H1 (cell line): ENCODE data around the gene SWI5. TPM values are rescaled to one million over a fixed set of nuclear protein-coding genes. Genes with fewer than 3 reads are reported as not detected.

Experiments
- SP2 ChIP-seq: IDR thresholded peaks from 2 replicates; pipeline ENCODE4 v1.6.1; 2012; ENCODE audit warnings: mild to moderate bottlenecking, low read length, inconsistent platforms
- polyA plus RNA-seq, 7 experiments: library from polyadenylated mRNA; depleted of rRNA in 3 of 7; stranded (reverse) in 5 of 7; unstranded in 2 of 7; fragments of >200 nt in 5 of 7; fragments of 200-250 nt in 2 of 7; gene quantifications; 1 replicate in 5 of 7; 2 replicates in 1 of 7; 4 replicates in 1 of 7; pipeline versions ENCODE4 v1.2.1 to v1.2.3, GENCODE V29; 2011 to 2013; ENCODE audit warnings: missing spikeins in 2 of 7, mixed read lengths in 2 of 7
- total RNA-seq: library from RNA; stranded (reverse); fragmentation: NEBNext Ultra II Directional; extraction: Animal tissue kit (Norgen Biotek cat#: 25700); gene quantifications from 2 replicates; pipeline ENCODE4 v1.2.1, GENCODE V29; 2021
- TF ChIP-seq, protein P1 (sequence below): fragments of 300-600 bp; sonication (generic); IDR thresholded peaks from 2 replicates; pipeline ENCODE4 v1.7.1; 2012; ENCODE audit warnings: low read length, moderate library complexity, mild to moderate bottlenecking, inconsistent platforms; ENCODE audit not compliant: insufficient replicate concordance

Gene SWI5
- total and polyA plus RNA-seq, 2 of the 8 experiments (the other 6 are each of a cell fraction or from before 2014, with no cell fraction given), result 29.0 to 59.5 TPM

GRCh38 chr9:128260340-128260739 lies 15.7 kb upstream of the SWI5 start (continued):
- no peak for TF ChIP-seq SP2
- TF ChIP-seq, protein P1, sequence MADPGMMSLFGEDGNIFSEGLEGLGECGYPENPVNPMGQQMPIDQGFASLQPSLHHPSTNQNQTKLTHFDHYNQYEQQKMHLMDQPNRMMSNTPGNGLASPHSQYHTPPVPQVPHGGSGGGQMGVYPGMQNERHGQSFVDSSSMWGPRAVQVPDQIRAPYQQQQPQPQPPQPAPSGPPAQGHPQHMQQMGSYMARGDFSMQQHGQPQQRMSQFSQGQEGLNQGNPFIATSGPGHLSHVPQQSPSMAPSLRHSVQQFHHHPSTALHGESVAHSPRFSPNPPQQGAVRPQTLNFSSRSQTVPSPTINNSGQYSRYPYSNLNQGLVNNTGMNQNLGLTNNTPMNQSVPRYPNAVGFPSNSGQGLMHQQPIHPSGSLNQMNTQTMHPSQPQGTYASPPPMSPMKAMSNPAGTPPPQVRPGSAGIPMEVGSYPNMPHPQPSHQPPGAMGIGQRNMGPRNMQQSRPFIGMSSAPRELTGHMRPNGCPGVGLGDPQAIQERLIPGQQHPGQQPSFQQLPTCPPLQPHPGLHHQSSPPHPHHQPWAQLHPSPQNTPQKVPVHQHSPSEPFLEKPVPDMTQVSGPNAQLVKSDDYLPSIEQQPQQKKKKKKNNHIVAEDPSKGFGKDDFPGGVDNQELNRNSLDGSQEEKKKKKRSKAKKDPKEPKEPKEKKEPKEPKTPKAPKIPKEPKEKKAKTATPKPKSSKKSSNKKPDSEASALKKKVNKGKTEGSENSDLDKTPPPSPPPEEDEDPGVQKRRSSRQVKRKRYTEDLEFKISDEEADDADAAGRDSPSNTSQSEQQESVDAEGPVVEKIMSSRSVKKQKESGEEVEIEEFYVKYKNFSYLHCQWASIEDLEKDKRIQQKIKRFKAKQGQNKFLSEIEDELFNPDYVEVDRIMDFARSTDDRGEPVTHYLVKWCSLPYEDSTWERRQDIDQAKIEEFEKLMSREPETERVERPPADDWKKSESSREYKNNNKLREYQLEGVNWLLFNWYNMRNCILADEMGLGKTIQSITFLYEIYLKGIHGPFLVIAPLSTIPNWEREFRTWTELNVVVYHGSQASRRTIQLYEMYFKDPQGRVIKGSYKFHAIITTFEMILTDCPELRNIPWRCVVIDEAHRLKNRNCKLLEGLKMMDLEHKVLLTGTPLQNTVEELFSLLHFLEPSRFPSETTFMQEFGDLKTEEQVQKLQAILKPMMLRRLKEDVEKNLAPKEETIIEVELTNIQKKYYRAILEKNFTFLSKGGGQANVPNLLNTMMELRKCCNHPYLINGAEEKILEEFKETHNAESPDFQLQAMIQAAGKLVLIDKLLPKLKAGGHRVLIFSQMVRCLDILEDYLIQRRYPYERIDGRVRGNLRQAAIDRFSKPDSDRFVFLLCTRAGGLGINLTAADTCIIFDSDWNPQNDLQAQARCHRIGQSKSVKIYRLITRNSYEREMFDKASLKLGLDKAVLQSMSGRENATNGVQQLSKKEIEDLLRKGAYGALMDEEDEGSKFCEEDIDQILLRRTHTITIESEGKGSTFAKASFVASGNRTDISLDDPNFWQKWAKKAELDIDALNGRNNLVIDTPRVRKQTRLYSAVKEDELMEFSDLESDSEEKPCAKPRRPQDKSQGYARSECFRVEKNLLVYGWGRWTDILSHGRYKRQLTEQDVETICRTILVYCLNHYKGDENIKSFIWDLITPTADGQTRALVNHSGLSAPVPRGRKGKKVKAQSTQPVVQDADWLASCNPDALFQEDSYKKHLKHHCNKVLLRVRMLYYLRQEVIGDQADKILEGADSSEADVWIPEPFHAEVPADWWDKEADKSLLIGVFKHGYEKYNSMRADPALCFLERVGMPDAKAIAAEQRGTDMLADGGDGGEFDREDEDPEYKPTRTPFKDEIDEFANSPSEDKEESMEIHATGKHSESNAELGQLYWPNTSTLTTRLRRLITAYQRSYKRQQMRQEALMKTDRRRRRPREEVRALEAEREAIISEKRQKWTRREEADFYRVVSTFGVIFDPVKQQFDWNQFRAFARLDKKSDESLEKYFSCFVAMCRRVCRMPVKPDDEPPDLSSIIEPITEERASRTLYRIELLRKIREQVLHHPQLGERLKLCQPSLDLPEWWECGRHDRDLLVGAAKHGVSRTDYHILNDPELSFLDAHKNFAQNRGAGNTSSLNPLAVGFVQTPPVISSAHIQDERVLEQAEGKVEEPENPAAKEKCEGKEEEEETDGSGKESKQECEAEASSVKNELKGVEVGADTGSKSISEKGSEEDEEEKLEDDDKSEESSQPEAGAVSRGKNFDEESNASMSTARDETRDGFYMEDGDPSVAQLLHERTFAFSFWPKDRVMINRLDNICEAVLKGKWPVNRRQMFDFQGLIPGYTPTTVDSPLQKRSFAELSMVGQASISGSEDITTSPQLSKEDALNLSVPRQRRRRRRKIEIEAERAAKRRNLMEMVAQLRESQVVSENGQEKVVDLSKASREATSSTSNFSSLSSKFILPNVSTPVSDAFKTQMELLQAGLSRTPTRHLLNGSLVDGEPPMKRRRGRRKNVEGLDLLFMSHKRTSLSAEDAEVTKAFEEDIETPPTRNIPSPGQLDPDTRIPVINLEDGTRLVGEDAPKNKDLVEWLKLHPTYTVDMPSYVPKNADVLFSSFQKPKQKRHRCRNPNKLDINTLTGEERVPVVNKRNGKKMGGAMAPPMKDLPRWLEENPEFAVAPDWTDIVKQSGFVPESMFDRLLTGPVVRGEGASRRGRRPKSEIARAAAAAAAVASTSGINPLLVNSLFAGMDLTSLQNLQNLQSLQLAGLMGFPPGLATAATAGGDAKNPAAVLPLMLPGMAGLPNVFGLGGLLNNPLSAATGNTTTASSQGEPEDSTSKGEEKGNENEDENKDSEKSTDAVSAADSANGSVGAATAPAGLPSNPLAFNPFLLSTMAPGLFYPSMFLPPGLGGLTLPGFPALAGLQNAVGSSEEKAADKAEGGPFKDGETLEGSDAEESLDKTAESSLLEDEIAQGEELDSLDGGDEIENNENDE, result no peak
